ENCODE measurements around the gene NPL.

The NPL gene

DNA sequence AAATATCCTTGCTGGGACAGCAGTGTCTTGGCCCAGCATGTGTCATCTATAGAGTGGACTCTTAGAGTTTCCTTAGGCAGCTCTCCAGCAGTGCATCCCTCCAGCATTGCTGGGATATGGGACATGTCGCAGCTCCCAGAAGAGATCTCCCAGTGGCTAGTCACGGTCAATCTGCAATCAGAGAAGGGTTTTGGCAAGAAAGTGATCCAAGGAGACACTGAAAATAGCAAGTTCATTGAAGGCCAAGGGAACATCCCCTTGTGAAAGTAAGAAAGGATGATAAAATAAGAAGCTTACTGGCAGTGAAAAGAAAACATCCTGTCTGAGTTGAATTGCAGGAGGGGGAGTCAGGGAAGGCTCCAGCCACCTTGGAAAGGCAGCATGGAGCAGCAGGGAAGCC, 19.3 kb upstream of the NPL start:
- no peak overlapping the region for H3K27ac ChIP-seq (ENCODE audit: low read length)
- no peak overlapping the region for H2AFZ ChIP-seq (ENCODE audit: low read depth, low read length)
- no peaks in the 10 kb centered on the region for H3K4me1 ChIP-seq (ENCODE audit: low read length)
- no peaks in the 10 kb centered on the region for H3K9me3 ChIP-seq (ENCODE audit: insufficient read depth, low read length)
- no peak overlapping the region for H3K9ac ChIP-seq (ENCODE audit: low read length)
- TF ChIP-seq, protein P1, sequence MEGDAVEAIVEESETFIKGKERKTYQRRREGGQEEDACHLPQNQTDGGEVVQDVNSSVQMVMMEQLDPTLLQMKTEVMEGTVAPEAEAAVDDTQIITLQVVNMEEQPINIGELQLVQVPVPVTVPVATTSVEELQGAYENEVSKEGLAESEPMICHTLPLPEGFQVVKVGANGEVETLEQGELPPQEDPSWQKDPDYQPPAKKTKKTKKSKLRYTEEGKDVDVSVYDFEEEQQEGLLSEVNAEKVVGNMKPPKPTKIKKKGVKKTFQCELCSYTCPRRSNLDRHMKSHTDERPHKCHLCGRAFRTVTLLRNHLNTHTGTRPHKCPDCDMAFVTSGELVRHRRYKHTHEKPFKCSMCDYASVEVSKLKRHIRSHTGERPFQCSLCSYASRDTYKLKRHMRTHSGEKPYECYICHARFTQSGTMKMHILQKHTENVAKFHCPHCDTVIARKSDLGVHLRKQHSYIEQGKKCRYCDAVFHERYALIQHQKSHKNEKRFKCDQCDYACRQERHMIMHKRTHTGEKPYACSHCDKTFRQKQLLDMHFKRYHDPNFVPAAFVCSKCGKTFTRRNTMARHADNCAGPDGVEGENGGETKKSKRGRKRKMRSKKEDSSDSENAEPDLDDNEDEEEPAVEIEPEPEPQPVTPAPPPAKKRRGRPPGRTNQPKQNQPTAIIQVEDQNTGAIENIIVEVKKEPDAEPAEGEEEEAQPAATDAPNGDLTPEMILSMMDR (IDR thresholded peaks at IDR 0.05; ENCODE audit: low read depth, low read length): no peak
- TF ChIP-seq EZH2phosphoT487 (IDR thresholded peaks at IDR 0.05; ENCODE audit: low read depth): no peak
- no peaks in the 10 kb centered on the region for H4K20me1 ChIP-seq (ENCODE audit: insufficient read depth, low read length)
- H3K79me2 ChIP-seq (ENCODE audit: low read length): no peaks in the 10 kb centered on the region
- H3K27me3 ChIP-seq (ENCODE audit: low read depth, low read length): peaks cover 8% of the 10 kb centered on the region
- H3K4me2 ChIP-seq (ENCODE audit: low read length): no peak overlapping the region
- no peaks in the 10 kb centered on the region for H3K36me3 ChIP-seq (replicated peaks; ENCODE audit: low read depth, low read length)
- H3K4me3 ChIP-seq (ENCODE audit: low read length): no peak overlapping the region

DNA sequence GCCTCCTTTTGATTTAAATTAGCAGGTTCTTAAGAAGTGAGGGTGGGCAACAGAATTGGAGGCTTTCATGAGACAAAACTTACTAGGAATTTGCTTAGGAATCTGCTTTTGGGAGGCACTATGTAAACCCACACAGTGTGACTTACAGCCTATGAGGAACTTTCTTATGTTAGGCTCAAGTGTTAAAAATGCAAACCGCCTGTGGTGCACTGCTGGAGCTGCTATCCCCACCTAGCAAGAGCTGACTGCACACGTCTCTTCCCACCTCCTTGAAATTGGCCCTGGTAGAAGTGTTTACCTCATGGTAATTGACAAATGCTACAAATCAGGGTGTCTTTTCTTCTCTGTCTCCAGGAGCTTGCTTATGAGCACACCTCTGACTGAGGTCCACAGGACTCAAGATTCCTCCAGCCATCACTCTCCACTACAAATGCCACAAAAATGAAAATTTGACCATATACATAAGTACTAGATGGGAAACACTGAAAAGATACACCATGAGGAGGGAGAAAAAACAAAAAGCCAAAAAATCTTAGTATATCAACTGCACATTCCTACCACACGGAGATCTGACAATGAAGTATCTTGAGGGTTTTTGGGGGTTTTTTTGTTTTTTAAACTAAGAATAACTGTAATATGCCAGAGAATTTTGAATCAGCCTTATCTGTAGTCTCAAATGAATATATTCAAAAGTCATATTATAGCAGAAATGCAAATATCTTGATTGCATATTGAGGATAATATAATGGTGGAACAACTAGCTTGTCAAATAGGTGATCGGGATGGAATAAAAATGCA, 18.2 kb upstream of the NPL start:
- H3K36me3 ChIP-seq (replicated peaks; ENCODE audit: low read depth, low read length): no peaks in the 10 kb centered on the region
- no peak overlapping the region for H3K9ac ChIP-seq (ENCODE audit: low read length)
- H3K27ac ChIP-seq (ENCODE audit: low read length): no peak overlapping the region
- H3K79me2 ChIP-seq (ENCODE audit: low read length): no peaks in the 10 kb centered on the region
- H2AFZ ChIP-seq (ENCODE audit: low read depth, low read length): no peak overlapping the region
- H4K20me1 ChIP-seq (ENCODE audit: insufficient read depth, low read length): no peaks in the 10 kb centered on the region
- no peak overlapping the region for H3K4me2 ChIP-seq (ENCODE audit: low read length)
- no peaks in the 10 kb centered on the region for H3K9me3 ChIP-seq (ENCODE audit: insufficient read depth, low read length)
- H3K4me3 ChIP-seq (ENCODE audit: low read length): no peak overlapping the region
- TF ChIP-seq EZH2phosphoT487 (IDR thresholded peaks at IDR 0.05; ENCODE audit: low read depth): no peak
- TF ChIP-seq, protein P1 (IDR thresholded peaks at IDR 0.05; ENCODE audit: low read depth, low read length): no peak
- peaks cover 8% of the 10 kb centered on the region for H3K27me3 ChIP-seq (ENCODE audit: low read depth, low read length)
- H3K4me1 ChIP-seq (ENCODE audit: low read length): no peaks in the 10 kb centered on the region

DNA sequence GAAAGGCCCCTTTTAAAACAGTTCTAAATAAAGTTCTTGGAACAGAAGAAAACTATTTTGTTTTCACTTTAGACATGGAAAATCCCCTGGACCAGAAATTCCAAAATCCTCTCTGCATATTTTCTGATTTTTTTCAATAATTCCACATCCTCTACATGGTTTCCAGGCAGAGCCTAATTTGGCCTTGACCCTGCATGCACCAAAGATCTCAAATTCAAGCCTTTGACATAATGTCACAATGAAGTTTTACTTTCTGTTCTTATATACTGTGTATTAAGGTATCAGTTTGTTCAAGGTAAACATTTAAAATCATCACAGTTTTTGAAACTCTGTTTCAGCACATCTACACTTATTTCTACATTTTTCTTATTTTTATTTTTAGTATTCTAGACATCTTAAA, 12.2 kb upstream of the NPL start:
- Histone ChIP-seq H3K9ac (ENCODE audit: low read length) (no peak overlapping the region), H3K4me3 (ENCODE audit: low read length) (no peak overlapping the region), H3K4me1 (ENCODE audit: low read length) (peaks cover 4% of the 10 kb centered on the region; the same call in 1 of the 2 replicates), H3K27ac (ENCODE audit: low read length) (no peak overlapping the region), H4K20me1 (ENCODE audit: insufficient read depth, low read length) (no peaks in the 10 kb centered on the region), H3K36me3 (replicated peaks; ENCODE audit: low read depth, low read length) (no peaks in the 10 kb centered on the region), H3K9me3 (ENCODE audit: insufficient read depth, low read length) (no peaks in the 10 kb centered on the region), H3K79me2 (ENCODE audit: low read length) (no peaks in the 10 kb centered on the region), H2AFZ (ENCODE audit: low read depth, low read length) (no peak overlapping the region), H3K27me3 (ENCODE audit: low read depth, low read length) (peaks cover 8% of the 10 kb centered on the region), H3K4me2 (ENCODE audit: low read length) (no peak overlapping the region)
- no peak for TF ChIP-seq EZH2phosphoT487 (IDR thresholded peaks at IDR 0.05; ENCODE audit: low read depth)
- TF ChIP-seq, protein P1 (IDR thresholded peaks at IDR 0.05; ENCODE audit: low read depth, low read length): no peak

DNA sequence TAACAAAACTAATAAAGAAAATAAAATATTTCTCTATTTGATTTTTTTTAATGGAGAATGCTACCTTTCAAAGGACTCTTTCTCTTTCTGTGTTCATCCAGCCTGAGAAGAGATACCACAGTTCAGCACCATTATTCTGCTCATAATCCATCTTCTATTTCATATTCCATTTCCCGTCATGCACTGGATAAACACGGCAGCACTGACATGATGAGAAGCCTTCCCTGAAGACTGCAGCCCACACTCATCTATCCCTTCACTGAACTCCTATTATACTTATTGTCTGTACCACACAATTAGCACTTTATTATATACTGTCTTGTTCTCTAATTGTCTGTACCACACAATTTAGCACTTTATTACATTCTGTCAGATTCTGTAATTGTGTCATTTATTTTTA, 10.7 kb upstream of the NPL start:
- no peak overlapping the region for H3K4me2 ChIP-seq (ENCODE audit: low read length)
- TF ChIP-seq, protein P1 (IDR thresholded peaks at IDR 0.05; ENCODE audit: low read depth, low read length): no peak
- no peak for TF ChIP-seq EZH2phosphoT487 (IDR thresholded peaks at IDR 0.05; ENCODE audit: low read depth)

More for the DNA sequence above, 10.7 kb upstream of the NPL start:
- Histone ChIP-seq H4K20me1 (ENCODE audit: insufficient read depth, low read length) (no peaks in the 10 kb centered on the region), H3K36me3 (replicated peaks; ENCODE audit: low read depth, low read length) (no peaks in the 10 kb centered on the region), H3K27me3 (ENCODE audit: low read depth, low read length) (peaks cover 5% of the 10 kb centered on the region), H3K4me3 (ENCODE audit: low read length) (no peak overlapping the region), H2AFZ (ENCODE audit: low read depth, low read length) (0 out of 2 replicates have a peak overlapping the region, but pooled peaks have one; percentile 6), H3K27ac (ENCODE audit: low read length) (no peak overlapping the region), H3K79me2 (ENCODE audit: low read length) (no peaks in the 10 kb centered on the region), H3K9ac (ENCODE audit: low read length) (no peak overlapping the region), H3K4me1 (ENCODE audit: low read length) (peaks cover 15% of the 10 kb centered on the region), H3K9me3 (ENCODE audit: insufficient read depth, low read length) (no peaks in the 10 kb centered on the region)

Measured in OCI-LY3 (cell line).